GM23338 (cell line): ENCODE results near the gene RAB3GAP1. TPM values are rescaled to one million over a fixed set of nuclear protein-coding genes. Genes with fewer than 3 reads are reported as not detected.

Experiments used
- ATAC-seq: fragments of 200-7000 bp; cut with Tn5 transposase; 3 replicates; pipeline ENCODE4 v1.9.1; 2020
- DNase-seq: peaks from one replicate; pipeline ENCODE4 v3.0.0-alpha.2; 2015; ENCODE audit warnings: low spot score
- H2AFZ ChIP-seq: fragments of 200-600 bp; sonication (generic); 2 replicates; pipeline ENCODE4 v1.8.0; 2016; ENCODE audit warnings: antibody characterized with exemption, mild to moderate bottlenecking, moderate library complexity
- H3F3A ChIP-seq: fragments of 200-600 bp; sonication (generic); replicated peaks from 2 replicates; pipeline ENCODE4 v1.8.0; 2017; ENCODE audit warnings: antibody characterized with exemption, mixed run types, low read depth
- H3K27ac ChIP-seq: fragments of 200-600 bp; sonication (generic); 2 replicates; pipeline ENCODE4 v1.6.1; 2016; ENCODE audit warnings: low read depth
- H3K27me3 ChIP-seq: fragments of 200-600 bp; sonication (generic); 2 replicates; pipeline ENCODE4 v1.8.0; 2016; ENCODE audit warnings: mild to moderate bottlenecking, mixed run types, moderate library complexity; ENCODE audit not compliant: insufficient read depth
- H3K36me3 ChIP-seq: fragments of 200-600 bp; sonication (generic); 2 replicates; pipeline ENCODE4 v1.8.0; 2016; ENCODE audit warnings: mild to moderate bottlenecking; ENCODE audit not compliant: insufficient read depth
- H3K4me1 ChIP-seq: fragments of 200-600 bp; sonication (generic); 2 replicates; pipeline ENCODE4 v1.8.0; 2016; ENCODE audit warnings: mild to moderate bottlenecking, moderate library complexity; ENCODE audit not compliant: insufficient read depth
- H3K4me2 ChIP-seq: fragments of 200-600 bp; sonication (generic); 2 replicates; pipeline ENCODE4 v1.7.1; 2017; ENCODE audit warnings: mixed run types
- H3K4me3 ChIP-seq: fragments of 200-600 bp; sonication (generic); 2 replicates; pipeline ENCODE4 v1.6.1; 2016; ENCODE audit warnings: mixed run types
- H3K79me2 ChIP-seq: fragments of 200-600 bp; sonication (generic); replicated peaks from 2 replicates; pipeline ENCODE4 v1.8.0; 2017; ENCODE audit warnings: mild to moderate bottlenecking; ENCODE audit not compliant: insufficient read depth
- H3K9me2 ChIP-seq: fragments of 200-600 bp; sonication (generic); 2 replicates; pipeline ENCODE4 v1.8.0; 2017; ENCODE audit not compliant: insufficient read depth
- H4K20me1 ChIP-seq: fragments of 200-600 bp; sonication (generic); replicated peaks from 2 replicates; pipeline ENCODE4 v1.8.0; 2017; ENCODE audit warnings: mild to moderate bottlenecking; ENCODE audit not compliant: insufficient read depth
- H3K27ac Mint-ChIP-seq: 2 replicates; pipeline ENCODE4 v1.8.0; 2020; ENCODE audit warnings: inconsistent platforms, mild to moderate bottlenecking, moderate library complexity, mixed read lengths
- H3K27me3 Mint-ChIP-seq: 3 replicates; pipeline ENCODE4 v1.8.0; 2022; ENCODE audit warnings: low read depth, mild to moderate bottlenecking, moderate library complexity, mixed read lengths, inconsistent platforms; ENCODE audit not compliant: insufficient read depth, poor library complexity
- H3K36me3 Mint-ChIP-seq: 3 replicates; pipeline ENCODE4 v1.8.0; 2021; ENCODE audit warnings: low read depth, mild to moderate bottlenecking, inconsistent platforms, moderate library complexity, mixed read lengths
- H3K4me1 Mint-ChIP-seq: 3 replicates; pipeline ENCODE4 v1.8.0; 2020; ENCODE audit warnings: mild to moderate bottlenecking, inconsistent platforms, mixed read lengths
- H3K4me3 Mint-ChIP-seq: 3 replicates; pipeline ENCODE4 v1.8.0; 2021; ENCODE audit warnings: moderate library complexity, mild to moderate bottlenecking, inconsistent platforms, mixed read lengths
- H3K9me3 Mint-ChIP-seq: 3 replicates; pipeline ENCODE4 v1.8.0; 2020; ENCODE audit warnings: moderate library complexity, mild to moderate bottlenecking, inconsistent platforms, mixed read lengths
- CTCF ChIP-seq, 2 experiments: fragments of 200-600 bp in 1 of 2; sonication (generic) in 1 of 2; conservative IDR thresholded peaks; 2 replicates each; pipeline versions ENCODE4 v1.5.1 to v1.6.1; 2016 to 2017; ENCODE audit warnings: antibody characterized with exemption in 2 of 2, low read depth in 2 of 2, mild to moderate bottlenecking in 2 of 2, moderate library complexity in 1 of 2
- ETS1 ChIP-seq: IDR thresholded peaks from 2 replicates; pipeline ENCODE4 v1.6.1; 2016; ENCODE audit warnings: antibody characterized with exemption
- EZH2 ChIP-seq: fragments of 200-600 bp; sonication (generic); IDR thresholded peaks from one replicate; pipeline ENCODE4 v1.8.0; 2017; ENCODE audit warnings: antibody characterized with exemption, mild to moderate bottlenecking, low read depth; ENCODE audit not compliant: unreplicated experiment
- POLR2AphosphoS5 ChIP-seq: IDR thresholded peaks from 2 replicates; pipeline ENCODE4 v1.6.1; 2016; ENCODE audit warnings: antibody characterized with exemption, low read depth
- REST ChIP-seq: IDR thresholded peaks from one replicate; pipeline ENCODE4 v1.6.1; 2018; ENCODE audit warnings: antibody characterized with exemption; ENCODE audit not compliant: unreplicated experiment
- ZNF462 ChIP-seq: fragments of 250-450 bp; sonication (Bioruptor Pico); IDR thresholded peaks from 2 replicates; pipeline ENCODE4 v1.5.0; 2020; ENCODE audit warnings: mild to moderate bottlenecking, moderate library complexity
- polyA plus RNA-seq: library from polyadenylated mRNA; unstranded; fragments of >200 nt; fragmentation: Nextera tagmentation; extraction: Ambion mirVana; gene quantifications from 2 replicates; pipeline ENCODE4 v1.2.1, GENCODE V29; 2016
- total RNA-seq: library from RNA; depleted of rRNA; stranded (reverse); fragments of >200 nt; shearing (Covaris generic); gene quantifications from 2 replicates; pipeline ENCODE4 v1.2.3, GENCODE V29; 2014

The RAB3GAP1 gene
- total and polyA plus RNA-seq, 2 experiments from 2014 or later, result 22.5 to 40.4 TPM

DNA sequence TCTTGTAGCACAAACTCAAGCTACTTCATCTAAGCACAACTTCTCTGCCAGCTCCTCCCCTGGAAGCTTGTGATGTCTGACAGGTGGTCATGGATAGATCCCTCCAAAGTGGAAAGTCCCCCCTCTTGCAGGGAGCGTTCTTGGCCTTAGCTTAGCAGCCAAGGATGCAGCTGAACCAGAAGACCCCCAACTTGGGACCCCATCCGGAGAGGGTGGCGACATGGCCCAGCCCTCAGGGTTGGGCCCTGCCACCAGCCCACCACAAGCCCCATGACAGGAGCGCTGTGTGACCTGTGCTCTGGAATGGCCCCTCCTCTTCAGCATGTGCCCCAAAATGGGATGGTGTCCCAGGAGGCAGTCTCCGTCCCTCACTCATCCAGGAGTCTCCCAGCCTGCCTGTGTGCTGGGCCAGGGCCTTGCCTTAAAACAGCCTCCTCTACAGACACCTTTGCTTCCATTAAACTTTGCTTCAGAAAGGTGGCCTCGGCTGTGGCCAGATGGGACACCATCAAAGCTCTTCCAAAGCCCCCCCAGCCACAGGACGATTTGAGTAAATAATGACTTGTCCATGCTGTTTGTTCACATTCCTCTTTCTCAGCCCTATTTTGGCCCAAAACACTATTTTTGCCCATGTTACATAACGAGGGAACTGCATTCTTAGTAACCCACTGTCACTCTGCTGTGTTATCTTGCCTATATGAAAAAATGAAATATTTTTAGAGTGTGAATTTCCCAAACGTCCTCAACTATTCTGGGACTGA is 122.1 kb downstream of the RAB3GAP1 start:
- peaks cover 7% of the 10 kb centered on the region for H3K27me3 Mint-ChIP-seq
- Histone ChIP-seq H3K9me2 (no peaks in the 10 kb centered on the region), H3K4me1 (no peaks in the 10 kb centered on the region), H3K4me2 (no peak overlapping the region), H4K20me1 (no peaks in the 10 kb centered on the region), H2AFZ (no peak overlapping the region), H3F3A (no peaks in the 10 kb centered on the region), H3K27me3 (no peaks in the 10 kb centered on the region), H3K27ac (no peak overlapping the region), H3K4me3 (no peak overlapping the region), H3K36me3 (peaks cover 4% of the 10 kb centered on the region), H3K79me2 (no peaks in the 10 kb centered on the region)
- peaks cover 61% of the 10 kb centered on the region for H3K36me3 Mint-ChIP-seq
- no peak overlapping the region for H3K4me3 Mint-ChIP-seq
- TF ChIP-seq CTCF (conservative IDR thresholded peaks at IDR 0.05; ENCODE audit: low read depth in 2 of 2), result no peak
- no peak for TF ChIP-seq ZNF462 (CRISPR knock-in tag)
- H3K9me3 Mint-ChIP-seq, result peaks cover 16% of the 10 kb centered on the region
- no peak for DNase-seq
- no peak overlapping the region for H3K27ac Mint-ChIP-seq
- ATAC-seq, result peak; percentile 28; the same call in 1 of the 3 replicates
- no peaks in the 10 kb centered on the region for H3K4me1 Mint-ChIP-seq

GRCh38 chr2:135174810-135175093 is 122.7 kb downstream of the RAB3GAP1 start:
- Mint-ChIP-seq H3K9me3 (peaks cover 16% of the 10 kb centered on the region), H3K27me3 (peaks cover 7% of the 10 kb centered on the region), H3K36me3 (peaks cover 57% of the 10 kb centered on the region), H3K4me1 (no peaks in the 10 kb centered on the region), H3K4me3 (no peak overlapping the region), H3K27ac (peak overlapping the region; percentile 45; the same call in 1 of the 2 replicates)
- no peaks in the 10 kb centered on the region for H3F3A ChIP-seq
- no peaks in the 10 kb centered on the region for H3K9me2 ChIP-seq
- no peak overlapping the region for H2AFZ ChIP-seq
- H3K79me2 ChIP-seq, result no peaks in the 10 kb centered on the region
- no peak overlapping the region for H3K4me3 ChIP-seq
- H3K4me1 ChIP-seq, result no peaks in the 10 kb centered on the region
- DNase-seq (no peak), ATAC-seq (no peak)
- H3K27me3 ChIP-seq, result no peaks in the 10 kb centered on the region
- H4K20me1 ChIP-seq, result no peaks in the 10 kb centered on the region
- no peak overlapping the region for H3K27ac ChIP-seq
- no peaks in the 10 kb centered on the region; the same call in 1 of the 2 replicates for H3K36me3 ChIP-seq
- H3K4me2 ChIP-seq, result no peak overlapping the region
- TF ChIP-seq EZH2 (no peak), ETS1 (no peak), POLR2AphosphoS5 (no peak), REST (no peak)
